ENCODE measurements around the gene SMCO1.

The SMCO1 gene

GRCh38 chr3:196499061-196499460, 16.1 kb downstream of the SMCO1 start:
- no peak for DNase-seq (ENCODE audit: insufficient read length, low spot score)
- TF ChIP-seq CTCF (IDR thresholded peaks at IDR 0.05; ENCODE audit: insufficient read depth, missing control alignments) = no peak
- FAIRE-seq = no peak

GRCh38 chr3:196498297-196498696, 16.8 kb downstream of the SMCO1 start:
- DNase-seq (ENCODE audit: insufficient read length, low spot score) (no peak), FAIRE-seq (no peak)
- TF ChIP-seq CTCF (IDR thresholded peaks at IDR 0.05; ENCODE audit: insufficient read depth, missing control alignments) = no peak

- no peak for TF ChIP-seq CTCF (IDR thresholded peaks at IDR 0.05; ENCODE audit: insufficient read depth, missing control alignments)
- FAIRE-seq = no peak
Observed at GRCh38 chr3:196496183-196496582, 19.0 kb downstream of the SMCO1 start.

GRCh38 chr3:196493292-196493691, 21.9 kb downstream of the SMCO1 start:
- FAIRE-seq (no peak), DNase-seq (ENCODE audit: insufficient read length, low spot score) (no peak)
- no peak for TF ChIP-seq CTCF (IDR thresholded peaks at IDR 0.05; ENCODE audit: insufficient read depth, missing control alignments)

More at GRCh38 chr3:196496183-196496582, 19.0 kb downstream of the SMCO1 start:
- no peak for DNase-seq (ENCODE audit: insufficient read length, low spot score)

GRCh38 chr3:196492080-196492479, 23.1 kb downstream of the SMCO1 start:
- TF ChIP-seq CTCF (IDR thresholded peaks at IDR 0.05; ENCODE audit: insufficient read depth, missing control alignments) = no peak
- FAIRE-seq (no peak), DNase-seq (ENCODE audit: insufficient read length, low spot score) (no peak)

GRCh38 chr3:196489747-196490146, 25.4 kb downstream of the SMCO1 start:
- TF ChIP-seq CTCF (IDR thresholded peaks at IDR 0.05; ENCODE audit: insufficient read depth, missing control alignments) = no peak
- no peak for FAIRE-seq

GRCh38 chr3:196486263-196486662, 28.9 kb downstream of the SMCO1 start:
- TF ChIP-seq CTCF (IDR thresholded peaks at IDR 0.05; ENCODE audit: insufficient read depth, missing control alignments) = peak; percentile 40
- no peak for DNase-seq (ENCODE audit: insufficient read length, low spot score)
- FAIRE-seq = no peak

More at GRCh38 chr3:196489747-196490146, 25.4 kb downstream of the SMCO1 start:
- no peak for DNase-seq (ENCODE audit: insufficient read length, low spot score)

All from D721Med (cell line).